Panc1 (cell line): ENCODE results near the gene LDHAL6A.

Source experiments
- POLR2AphosphoS5 ChIP-seq: IDR thresholded peaks from 2 replicates; pipeline ENCODE4 v1.6.1; 2012; ENCODE audit warnings: mild to moderate bottlenecking, low read depth, low read length, moderate library complexity
- TF ChIP-seq, protein P1 (sequence below): fragments of 450-650 bp; IDR thresholded peaks from 2 replicates; pipeline ENCODE4 v1.5.1; 2017; ENCODE audit warnings: mild to moderate bottlenecking
- TF ChIP-seq, protein P2 (sequence below), 2 experiments: IDR thresholded peaks; 2 replicates each; pipeline ENCODE4 v1.6.1; 2011 to 2012; ENCODE audit warnings: low read depth in 2 of 2, control low read depth in 1 of 2, low read length in 1 of 2, mild to moderate bottlenecking in 1 of 2, moderate library complexity in 1 of 2; ENCODE audit not compliant: insufficient read depth in 1 of 2

DNA sequence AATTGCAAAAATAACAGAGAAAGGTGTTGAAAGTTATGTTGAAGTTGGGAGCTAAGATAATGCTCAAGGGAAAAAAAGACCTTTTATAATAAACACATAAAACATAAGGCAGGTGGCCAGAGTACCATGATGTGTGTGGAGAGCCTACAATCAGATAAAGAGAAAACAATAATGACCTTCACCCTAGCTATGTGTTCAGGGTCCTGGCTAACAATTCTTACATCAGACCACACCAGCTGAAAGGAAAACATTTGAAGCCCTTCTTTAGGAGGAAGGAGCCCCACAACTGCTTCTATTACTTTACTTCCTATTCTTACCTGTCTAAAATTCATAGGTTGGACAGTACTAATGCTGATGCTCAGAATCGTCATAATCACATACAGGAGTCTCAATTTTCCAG lies 68.6 kb downstream of the LDHAL6A start:
- TF ChIP-seq, protein P1, sequence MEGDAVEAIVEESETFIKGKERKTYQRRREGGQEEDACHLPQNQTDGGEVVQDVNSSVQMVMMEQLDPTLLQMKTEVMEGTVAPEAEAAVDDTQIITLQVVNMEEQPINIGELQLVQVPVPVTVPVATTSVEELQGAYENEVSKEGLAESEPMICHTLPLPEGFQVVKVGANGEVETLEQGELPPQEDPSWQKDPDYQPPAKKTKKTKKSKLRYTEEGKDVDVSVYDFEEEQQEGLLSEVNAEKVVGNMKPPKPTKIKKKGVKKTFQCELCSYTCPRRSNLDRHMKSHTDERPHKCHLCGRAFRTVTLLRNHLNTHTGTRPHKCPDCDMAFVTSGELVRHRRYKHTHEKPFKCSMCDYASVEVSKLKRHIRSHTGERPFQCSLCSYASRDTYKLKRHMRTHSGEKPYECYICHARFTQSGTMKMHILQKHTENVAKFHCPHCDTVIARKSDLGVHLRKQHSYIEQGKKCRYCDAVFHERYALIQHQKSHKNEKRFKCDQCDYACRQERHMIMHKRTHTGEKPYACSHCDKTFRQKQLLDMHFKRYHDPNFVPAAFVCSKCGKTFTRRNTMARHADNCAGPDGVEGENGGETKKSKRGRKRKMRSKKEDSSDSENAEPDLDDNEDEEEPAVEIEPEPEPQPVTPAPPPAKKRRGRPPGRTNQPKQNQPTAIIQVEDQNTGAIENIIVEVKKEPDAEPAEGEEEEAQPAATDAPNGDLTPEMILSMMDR: no peak
- no peak for TF ChIP-seq POLR2AphosphoS5
- TF ChIP-seq, protein P2, sequence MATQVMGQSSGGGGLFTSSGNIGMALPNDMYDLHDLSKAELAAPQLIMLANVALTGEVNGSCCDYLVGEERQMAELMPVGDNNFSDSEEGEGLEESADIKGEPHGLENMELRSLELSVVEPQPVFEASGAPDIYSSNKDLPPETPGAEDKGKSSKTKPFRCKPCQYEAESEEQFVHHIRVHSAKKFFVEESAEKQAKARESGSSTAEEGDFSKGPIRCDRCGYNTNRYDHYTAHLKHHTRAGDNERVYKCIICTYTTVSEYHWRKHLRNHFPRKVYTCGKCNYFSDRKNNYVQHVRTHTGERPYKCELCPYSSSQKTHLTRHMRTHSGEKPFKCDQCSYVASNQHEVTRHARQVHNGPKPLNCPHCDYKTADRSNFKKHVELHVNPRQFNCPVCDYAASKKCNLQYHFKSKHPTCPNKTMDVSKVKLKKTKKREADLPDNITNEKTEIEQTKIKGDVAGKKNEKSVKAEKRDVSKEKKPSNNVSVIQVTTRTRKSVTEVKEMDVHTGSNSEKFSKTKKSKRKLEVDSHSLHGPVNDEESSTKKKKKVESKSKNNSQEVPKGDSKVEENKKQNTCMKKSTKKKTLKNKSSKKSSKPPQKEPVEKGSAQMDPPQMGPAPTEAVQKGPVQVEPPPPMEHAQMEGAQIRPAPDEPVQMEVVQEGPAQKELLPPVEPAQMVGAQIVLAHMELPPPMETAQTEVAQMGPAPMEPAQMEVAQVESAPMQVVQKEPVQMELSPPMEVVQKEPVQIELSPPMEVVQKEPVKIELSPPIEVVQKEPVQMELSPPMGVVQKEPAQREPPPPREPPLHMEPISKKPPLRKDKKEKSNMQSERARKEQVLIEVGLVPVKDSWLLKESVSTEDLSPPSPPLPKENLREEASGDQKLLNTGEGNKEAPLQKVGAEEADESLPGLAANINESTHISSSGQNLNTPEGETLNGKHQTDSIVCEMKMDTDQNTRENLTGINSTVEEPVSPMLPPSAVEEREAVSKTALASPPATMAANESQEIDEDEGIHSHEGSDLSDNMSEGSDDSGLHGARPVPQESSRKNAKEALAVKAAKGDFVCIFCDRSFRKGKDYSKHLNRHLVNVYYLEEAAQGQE (IDR thresholded peaks at IDR 0.05; ENCODE audit: insufficient read depth in 1 of 2, low read depth in 2 of 2, low read length in 1 of 2): no peak
